ENCODE measurements around the gene ACKR3.

- TF ChIP-seq POLR2AphosphoS5 (IDR thresholded peaks at IDR 0.05; ENCODE audit: low read depth, low read length) (no peak), POLR2A (IDR thresholded peaks at IDR 0.05; ENCODE audit: low read depth, low read length) (no peak), TAF1 (IDR thresholded peaks at IDR 0.05; ENCODE audit: borderline replicate concordance, low read depth, low read length) (no peak)
Observed at GRCh38 chr2:236574000-236574399, 4.4 kb downstream of the ACKR3 start.
